ENCODE results near the gene KCNA4.

DNA sequence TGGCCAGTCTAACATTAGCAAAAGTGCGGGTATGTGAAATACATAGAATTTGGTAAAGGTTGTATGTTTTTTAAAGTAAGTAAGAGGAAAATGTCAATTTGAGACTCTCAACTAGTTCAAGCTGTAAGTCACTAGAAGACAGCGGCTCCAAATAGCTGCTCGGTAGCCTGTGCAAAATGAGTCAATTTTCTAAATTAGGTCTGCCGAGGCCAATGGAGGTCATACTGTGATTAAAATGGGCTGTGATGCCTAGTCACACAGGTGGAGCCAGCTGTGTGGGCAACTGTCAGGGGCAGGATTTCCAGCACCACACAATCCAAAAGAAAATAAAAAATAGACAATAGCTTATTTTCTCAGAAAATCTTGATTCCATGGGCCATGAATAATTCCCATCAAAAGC is 32.3 kb downstream of the KCNA4 start:
- TF ChIP-seq EZH2 (IDR thresholded peaks at IDR 0.05; ENCODE audit: borderline replicate concordance, low read depth, low read length, severe bottlenecking) (no peak), POLR2AphosphoS5 (IDR thresholded peaks at IDR 0.05; ENCODE audit: insufficient read depth, low read depth, low read length) (no peak), JUN (IDR thresholded peaks at IDR 0.05; ENCODE audit: borderline replicate concordance, insufficient read depth, insufficient read length, low read depth) (no peak), POLR2A (IDR thresholded peaks at IDR 0.05; ENCODE audit: low read depth, low read length) (no peak), GATA2 (IDR thresholded peaks at IDR 0.05; ENCODE audit: insufficient read depth, insufficient read length, low read depth, low read length) (no peak), MYC (IDR thresholded peaks at IDR 0.05; ENCODE audit: low read depth, low read length) (no peak), FOS (IDR thresholded peaks at IDR 0.05; ENCODE audit: borderline replicate concordance, insufficient read depth, low read length) (no peak)
- TF ChIP-seq, protein P1, sequence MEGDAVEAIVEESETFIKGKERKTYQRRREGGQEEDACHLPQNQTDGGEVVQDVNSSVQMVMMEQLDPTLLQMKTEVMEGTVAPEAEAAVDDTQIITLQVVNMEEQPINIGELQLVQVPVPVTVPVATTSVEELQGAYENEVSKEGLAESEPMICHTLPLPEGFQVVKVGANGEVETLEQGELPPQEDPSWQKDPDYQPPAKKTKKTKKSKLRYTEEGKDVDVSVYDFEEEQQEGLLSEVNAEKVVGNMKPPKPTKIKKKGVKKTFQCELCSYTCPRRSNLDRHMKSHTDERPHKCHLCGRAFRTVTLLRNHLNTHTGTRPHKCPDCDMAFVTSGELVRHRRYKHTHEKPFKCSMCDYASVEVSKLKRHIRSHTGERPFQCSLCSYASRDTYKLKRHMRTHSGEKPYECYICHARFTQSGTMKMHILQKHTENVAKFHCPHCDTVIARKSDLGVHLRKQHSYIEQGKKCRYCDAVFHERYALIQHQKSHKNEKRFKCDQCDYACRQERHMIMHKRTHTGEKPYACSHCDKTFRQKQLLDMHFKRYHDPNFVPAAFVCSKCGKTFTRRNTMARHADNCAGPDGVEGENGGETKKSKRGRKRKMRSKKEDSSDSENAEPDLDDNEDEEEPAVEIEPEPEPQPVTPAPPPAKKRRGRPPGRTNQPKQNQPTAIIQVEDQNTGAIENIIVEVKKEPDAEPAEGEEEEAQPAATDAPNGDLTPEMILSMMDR (IDR thresholded peaks at IDR 0.05; ENCODE audit: extremely low read depth in 1 of 2, insufficient read depth in 1 of 2, low read depth in 1 of 2, low read length in 2 of 2) = no peak
- TF ChIP-seq, protein P2, sequence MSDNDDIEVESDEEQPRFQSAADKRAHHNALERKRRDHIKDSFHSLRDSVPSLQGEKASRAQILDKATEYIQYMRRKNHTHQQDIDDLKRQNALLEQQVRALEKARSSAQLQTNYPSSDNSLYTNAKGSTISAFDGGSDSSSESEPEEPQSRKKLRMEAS (IDR thresholded peaks at IDR 0.05; ENCODE audit: insufficient read depth, insufficient read length) = no peak

Data from endothelial cell of umbilical vein (primary cell).